Suprapubic skin (tissue), 4 donors: Measurements from ENCODE around the gene SEMA6C. TPM values are rescaled to one million over a fixed set of nuclear protein-coding genes. Genes with fewer than 3 reads are reported as not detected.
A peak's percentile ranks its signal among the peaks of the same experiment; 100 is the strongest.

Experiments used
- DNase-seq, 2 donors: peaks; one replicate each; pipeline ENCODE4 v3.0.0-alpha.2; 2019; ENCODE audit warnings: low spot score in 2 of 2
- H3K27ac ChIP-seq: fragments of 200-600 bp; sonication (generic); one replicate; pipeline ENCODE4 v1.5.1; 2019
- H3K27me3 ChIP-seq: fragments of 200-600 bp; sonication (generic); one replicate; pipeline ENCODE4 v1.5.1; 2019
- H3K36me3 ChIP-seq: fragments of 200-600 bp; sonication (generic); one replicate; pipeline ENCODE4 v1.5.1; 2019
- H3K4me1 ChIP-seq: fragments of 200-600 bp; sonication (generic); one replicate; pipeline ENCODE4 v1.5.1; 2019
- H3K4me3 ChIP-seq: fragments of 200-600 bp; sonication (generic); one replicate; pipeline ENCODE4 v1.5.1; 2019; ENCODE audit warnings: mild to moderate bottlenecking
- H3K9me3 ChIP-seq: fragments of 200-600 bp; sonication (generic); one replicate; pipeline ENCODE4 v1.5.1; 2019
- EP300 ChIP-seq: sonication (generic); formaldehyde crosslinking; IDR thresholded peaks from one replicate; pipeline ENCODE4 v1.6.1; 2017; ENCODE audit warnings: antibody characterized with exemption
- POLR2A ChIP-seq, 2 donors: fragments of 450-650 bp; IDR thresholded peaks; one replicate each; pipeline ENCODE4 v1.6.1; 2017; ENCODE audit warnings: antibody characterized with exemption in 2 of 2, mild to moderate bottlenecking in 2 of 2, moderate library complexity in 2 of 2
- POLR2AphosphoS5 ChIP-seq, 3 donors: sonication (generic); formaldehyde crosslinking; IDR thresholded peaks; one replicate each; pipeline ENCODE4 v1.6.1; 2017; ENCODE audit warnings: antibody characterized with exemption in 3 of 3
- WGBS: methylation state at CpG from one replicate; pipeline ENCODE4 v1.1.5; 2018; 5-methylcytosine and 5-hydroxymethylcytosine counted together
- total RNA-seq, 4 donors: library from RNA; depleted of rRNA; stranded (reverse); fragments of >200 nt; gene quantifications; one replicate each; pipeline ENCODE4 v1.1.0, GENCODE V29; 2016
- TF ChIP-seq, protein P1 (sequence below), 2 donors: fragments of 200-600 bp in 1 of 2; fragments of 450-650 bp in 1 of 2; sonication (generic) in 1 of 2; IDR thresholded peaks; one replicate each; pipeline ENCODE4 v1.5.1; 2016 to 2019; ENCODE audit warnings: antibody characterized with exemption in 2 of 2, mild to moderate bottlenecking in 1 of 2, moderate library complexity in 1 of 2

SEMA6C gene
- total RNA-seq, 4 donors from 2014 or later, result 5.5 to 19.0 (median 14.9) TPM

DNA sequence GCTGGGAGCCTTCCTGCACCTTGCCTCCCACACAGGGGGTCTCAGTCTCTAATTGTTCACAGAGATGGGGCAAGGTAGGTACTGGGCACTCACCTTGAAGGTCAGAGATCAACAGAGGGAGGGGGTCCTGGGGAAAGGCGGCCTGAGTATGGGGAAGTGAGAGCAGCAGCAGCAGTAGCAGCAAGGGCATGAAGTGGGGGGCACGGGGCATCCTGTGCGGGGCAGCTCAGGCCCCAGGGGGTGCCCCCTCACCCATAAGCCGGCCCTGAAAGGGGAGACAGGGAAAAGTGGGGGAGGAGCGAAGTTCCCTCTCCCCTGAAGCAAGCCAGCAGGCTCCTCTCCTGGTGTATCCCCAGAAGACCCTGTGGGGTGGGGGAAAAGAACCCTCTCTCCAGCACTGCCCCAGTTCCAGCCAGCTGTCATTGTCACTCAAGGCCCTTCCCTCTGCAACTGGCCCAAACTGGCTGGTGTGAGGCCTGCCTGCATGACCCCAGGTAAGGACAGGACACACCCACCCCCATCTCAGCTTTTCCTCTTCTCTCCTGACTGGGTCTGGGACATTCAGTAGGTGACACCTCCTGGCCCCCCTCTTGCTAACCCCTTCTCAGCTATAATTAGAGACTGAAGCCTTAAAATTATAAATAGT, 3.9 kb downstream of the SEMA6C start:
- H3K36me3 ChIP-seq, result peaks cover 21% of the 10 kb centered on the region
- no peaks in the 10 kb centered on the region for H3K9me3 ChIP-seq
- TF ChIP-seq EP300, result no peak
- TF ChIP-seq POLR2A (IDR thresholded peaks at IDR 0.05), result no peak
- TF ChIP-seq, protein P1, sequence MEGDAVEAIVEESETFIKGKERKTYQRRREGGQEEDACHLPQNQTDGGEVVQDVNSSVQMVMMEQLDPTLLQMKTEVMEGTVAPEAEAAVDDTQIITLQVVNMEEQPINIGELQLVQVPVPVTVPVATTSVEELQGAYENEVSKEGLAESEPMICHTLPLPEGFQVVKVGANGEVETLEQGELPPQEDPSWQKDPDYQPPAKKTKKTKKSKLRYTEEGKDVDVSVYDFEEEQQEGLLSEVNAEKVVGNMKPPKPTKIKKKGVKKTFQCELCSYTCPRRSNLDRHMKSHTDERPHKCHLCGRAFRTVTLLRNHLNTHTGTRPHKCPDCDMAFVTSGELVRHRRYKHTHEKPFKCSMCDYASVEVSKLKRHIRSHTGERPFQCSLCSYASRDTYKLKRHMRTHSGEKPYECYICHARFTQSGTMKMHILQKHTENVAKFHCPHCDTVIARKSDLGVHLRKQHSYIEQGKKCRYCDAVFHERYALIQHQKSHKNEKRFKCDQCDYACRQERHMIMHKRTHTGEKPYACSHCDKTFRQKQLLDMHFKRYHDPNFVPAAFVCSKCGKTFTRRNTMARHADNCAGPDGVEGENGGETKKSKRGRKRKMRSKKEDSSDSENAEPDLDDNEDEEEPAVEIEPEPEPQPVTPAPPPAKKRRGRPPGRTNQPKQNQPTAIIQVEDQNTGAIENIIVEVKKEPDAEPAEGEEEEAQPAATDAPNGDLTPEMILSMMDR (IDR thresholded peaks at IDR 0.05), result no peak
- TF ChIP-seq POLR2AphosphoS5 (IDR thresholded peaks at IDR 0.05), result no peak
- H3K4me1 ChIP-seq, result peaks cover 27% of the 10 kb centered on the region
- H3K27me3 ChIP-seq, result no peaks in the 10 kb centered on the region
- peak in 1 of 2 donors; percentile 29 for DNase-seq
- no peak overlapping the region for H3K27ac ChIP-seq
- no peak overlapping the region for H3K4me3 ChIP-seq
- 83% methylated on average over 1 of the region's 5 CpGs for WGBS

DNA sequence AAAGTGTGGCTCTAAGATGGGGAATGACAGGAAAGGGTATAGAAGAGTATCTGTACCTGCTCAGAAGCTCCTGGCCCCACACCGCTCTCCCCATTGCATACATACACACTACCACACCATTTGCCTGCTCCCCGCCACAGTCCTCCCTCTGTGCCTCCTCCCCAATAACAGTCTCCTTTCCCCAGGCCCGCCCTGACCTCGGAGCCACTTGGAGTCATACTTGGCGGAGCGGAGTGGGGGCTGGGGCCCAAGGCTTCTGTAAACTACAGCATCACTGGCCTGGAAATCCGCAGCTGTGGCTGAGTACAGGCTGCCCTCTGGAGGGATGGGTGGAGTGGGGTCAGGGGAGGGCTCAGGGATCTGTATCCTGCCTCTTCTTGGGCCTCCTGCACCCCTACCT, 8.6 kb downstream of the SEMA6C start:
- Histone ChIP-seq H3K36me3 (peaks cover 45% of the 10 kb centered on the region), H3K27ac (no peak overlapping the region), H3K4me1 (no peaks in the 10 kb centered on the region), H3K27me3 (no peaks in the 10 kb centered on the region), H3K9me3 (no peaks in the 10 kb centered on the region), H3K4me3 (no peak overlapping the region)
- WGBS, result 97% methylated on average over 7 of the region's 7 CpGs
- no peak for TF ChIP-seq POLR2A (IDR thresholded peaks at IDR 0.05)
- no peak for TF ChIP-seq EP300
- no peak for TF ChIP-seq POLR2AphosphoS5 (IDR thresholded peaks at IDR 0.05)
- DNase-seq, result no peak

DNA sequence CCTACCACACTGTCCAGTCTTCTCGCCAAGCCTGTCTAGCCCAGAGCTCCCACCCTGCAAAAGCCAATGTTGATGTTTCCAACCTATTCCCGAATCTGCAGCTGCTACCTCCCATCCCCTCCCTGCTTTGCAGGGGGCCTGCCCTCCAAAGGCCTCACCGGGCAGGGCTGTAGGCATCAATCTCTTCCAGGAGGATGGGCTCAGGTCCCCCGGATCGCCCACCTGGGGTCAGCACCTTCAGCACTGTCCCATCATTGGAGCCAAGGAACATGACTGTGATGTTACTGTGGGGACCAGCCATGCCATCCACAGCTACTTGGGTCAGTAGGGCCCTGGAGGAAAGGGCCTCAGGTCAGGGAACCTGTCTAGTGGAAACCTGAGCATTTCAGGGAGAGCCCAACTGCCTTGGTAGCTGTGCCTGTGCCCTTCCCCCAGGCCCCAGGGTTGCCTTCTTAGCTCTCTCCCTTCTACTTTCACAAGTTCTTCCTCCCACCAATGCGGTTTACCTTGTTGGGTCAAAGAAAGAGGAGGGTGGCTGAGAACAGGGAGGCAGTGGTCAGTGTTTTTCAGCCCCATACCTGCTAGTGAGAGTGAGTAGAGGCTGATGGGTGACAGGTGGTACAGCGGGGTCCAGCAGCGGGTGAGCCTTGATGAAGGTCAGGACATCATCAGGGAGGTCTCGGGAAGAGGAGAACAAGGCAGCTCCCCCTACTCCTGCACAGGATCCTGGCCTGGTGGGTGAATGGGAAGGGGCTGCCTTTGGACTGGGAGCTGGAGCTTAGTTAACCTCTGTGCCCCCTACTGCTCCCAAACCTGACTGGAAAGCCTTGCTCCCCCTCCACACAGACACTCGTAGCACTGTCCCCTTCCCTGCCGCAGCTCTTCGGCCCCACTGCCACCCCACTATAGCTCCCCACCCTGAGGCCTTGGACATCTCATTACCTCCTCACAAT, 10.7 kb downstream of the SEMA6C start:
- no peak for TF ChIP-seq EP300
- 87% methylated on average over 9 of the region's 12 CpGs for WGBS
- Histone ChIP-seq H3K27ac (no peak overlapping the region), H3K36me3 (peaks cover 40% of the 10 kb centered on the region), H3K27me3 (no peaks in the 10 kb centered on the region), H3K4me3 (no peak overlapping the region), H3K4me1 (peaks cover 13% of the 10 kb centered on the region), H3K9me3 (no peaks in the 10 kb centered on the region)
- no peak for DNase-seq

DNA sequence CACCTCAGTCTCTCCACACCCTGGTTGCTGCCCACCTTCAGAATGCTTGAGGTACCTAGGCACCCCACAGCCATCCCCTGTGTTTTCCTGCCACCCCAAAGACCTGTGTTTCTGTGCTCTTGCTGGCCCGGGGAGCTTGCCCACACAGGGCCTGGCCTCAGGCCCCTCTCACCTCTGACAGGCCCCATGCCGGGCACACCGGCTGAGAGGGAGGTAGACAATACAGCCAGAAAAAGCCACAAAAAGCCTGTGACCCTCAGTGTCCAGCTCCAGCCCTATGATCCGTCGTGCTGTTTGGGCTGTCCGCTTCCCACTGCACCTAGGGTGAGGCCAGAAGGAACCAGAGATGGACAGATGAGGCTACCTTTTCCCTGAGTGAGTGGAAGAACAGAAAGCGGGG, 11.4 kb downstream of the SEMA6C start:
- peaks cover 13% of the 10 kb centered on the region for H3K4me1 ChIP-seq
- no peaks in the 10 kb centered on the region for H3K27me3 ChIP-seq
- no peak overlapping the region for H3K4me3 ChIP-seq
- DNase-seq, result no peak
- peaks cover 40% of the 10 kb centered on the region for H3K36me3 ChIP-seq
- H3K27ac ChIP-seq, result no peak overlapping the region
- 100% methylated on average over 4 of the region's 7 CpGs for WGBS
- no peaks in the 10 kb centered on the region for H3K9me3 ChIP-seq
- no peak for TF ChIP-seq EP300
- no peak for TF ChIP-seq POLR2AphosphoS5 (IDR thresholded peaks at IDR 0.05)
- TF ChIP-seq, protein P1 (IDR thresholded peaks at IDR 0.05), result no peak
- TF ChIP-seq POLR2A (IDR thresholded peaks at IDR 0.05), result no peak

DNA sequence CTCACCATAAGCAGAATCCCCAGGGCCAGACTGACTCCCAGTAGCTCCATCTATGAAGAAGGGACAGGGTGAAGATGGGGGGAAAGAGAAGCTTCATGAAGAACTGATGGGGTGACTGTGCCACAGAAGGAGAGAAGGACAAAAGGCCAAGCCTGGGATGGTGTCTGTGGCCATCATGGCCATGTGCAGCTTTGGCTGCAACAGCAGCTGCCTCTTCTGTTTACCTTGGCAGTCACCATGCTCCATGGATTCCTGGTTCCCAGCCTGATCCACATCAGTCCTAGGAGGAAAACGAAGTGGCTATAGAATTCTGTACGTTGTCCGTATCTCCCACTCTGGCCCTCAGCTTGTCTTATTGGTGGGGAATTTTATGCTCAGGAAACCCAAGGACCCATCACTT, 12.0 kb downstream of the SEMA6C start:
- Histone ChIP-seq H3K4me3 (no peak overlapping the region), H3K4me1 (peaks cover 13% of the 10 kb centered on the region), H3K27ac (no peak overlapping the region), H3K36me3 (peaks cover 37% of the 10 kb centered on the region), H3K27me3 (no peaks in the 10 kb centered on the region), H3K9me3 (no peaks in the 10 kb centered on the region)
- peak in 1 of 2 donors; percentile 26 for DNase-seq
- TF ChIP-seq, protein P1 (IDR thresholded peaks at IDR 0.05), result no peak
- no peak for TF ChIP-seq POLR2A (IDR thresholded peaks at IDR 0.05)
- WGBS, result 89% methylated on average over 3 of the region's 3 CpGs
